Endothelial cell of umbilical vein (primary cell): ENCODE results near the gene ALDH1L2. TPM values are rescaled to one million over a fixed set of nuclear protein-coding genes. Genes with fewer than 3 reads are reported as not detected.

Experiments
- BruUV-seq: library from RNA; stranded (reverse); fragments of 400-500 nt; replicated peaks from 2 replicates; lab custom pipeline; 2021; lab: Mats Ljungman, UMichigan
- CTCF ChIA-PET: fragments of 300-600, 350-600 bp; sonication (Branson Sonifier 250); formaldehyde crosslinking; loops from one replicate; lab custom pipeline; 2021; ENCODE audit warnings: antibody characterized with exemption, inconsistent platforms; lab: Charles Lee
- POLR2A ChIA-PET: fragments of 300-600, 350-600 bp; sonication (Branson Sonifier 250); formaldehyde crosslinking; loops from one replicate; lab custom pipeline; 2021; ENCODE audit warnings: antibody characterized with exemption, inconsistent platforms; lab: Charles Lee
- DNase-seq: peaks from one replicate; pipeline ENCODE4 v3.0.0-alpha.2; 2011; ENCODE audit warnings: low read depth, low spot score
- FAIRE-seq: peaks from 2 replicates; lab custom pipeline; 2011; peaks lifted over from hg19 to GRCh38; lab: Jason Lieb, UNC
- H2AFZ ChIP-seq: 2 replicates; pipeline ENCODE4 v1.6.0; 2012; ENCODE audit warnings: low read depth, low read length, control low read depth, inconsistent platforms
- H3K27ac ChIP-seq: 2 replicates; pipeline ENCODE4 v1.5.1; 2011; ENCODE audit warnings: low read depth, mild to moderate bottlenecking, control low read depth, low read length, moderate library complexity; ENCODE audit not compliant: insufficient read depth
- H3K27me3 ChIP-seq, 2 experiments: 2 replicates each; pipeline versions ENCODE4 v1.6.0 to v1.6.1; 2011; ENCODE audit warnings: low read length in 2 of 2, mixed read lengths in 1 of 2; ENCODE audit not compliant: control insufficient read depth in 2 of 2, insufficient read depth in 2 of 2
- H3K36me3 ChIP-seq, 2 experiments: 2 replicates in 1 of 2; 3 replicates in 1 of 2; pipeline ENCODE4 v1.5.1; 2011; ENCODE audit warnings: low read length in 2 of 2, mild to moderate bottlenecking in 1 of 2, moderate library complexity in 1 of 2; ENCODE audit not compliant: control insufficient read depth in 2 of 2, insufficient read depth in 2 of 2; ENCODE audit errors: extremely low read depth in 1 of 2
- H3K4me1 ChIP-seq: 3 replicates; pipeline ENCODE4 v1.5.1; 2011; ENCODE audit warnings: mild to moderate bottlenecking, low read length; ENCODE audit not compliant: control insufficient read depth, insufficient read depth; ENCODE audit errors: extremely low read depth
- H3K4me2 ChIP-seq: 2 replicates; pipeline ENCODE4 v1.6.1; 2011; ENCODE audit warnings: low read length, control low read depth, mixed read lengths; ENCODE audit not compliant: insufficient read depth
- H3K4me3 ChIP-seq, 3 experiments: fragments of 200-600 bp in 1 of 3; sonication (generic), shearing (Covaris generic) in 1 of 3; replicated peaks in 1 of 3; 2 replicates each; pipeline ENCODE4 v1.5.1; 2011 to 2016; ENCODE audit warnings: control low read depth in 3 of 3, low read length in 3 of 3, mild to moderate bottlenecking in 2 of 3, inconsistent platforms in 1 of 3, low read depth in 1 of 3, moderate library complexity in 1 of 3; ENCODE audit not compliant: insufficient read depth in 1 of 3
- H3K79me2 ChIP-seq: 2 replicates; pipeline ENCODE4 v1.6.0; 2012; ENCODE audit warnings: low read length, inconsistent platforms; ENCODE audit not compliant: control insufficient read depth, insufficient read depth
- H3K9ac ChIP-seq: replicated peaks from 2 replicates; pipeline ENCODE3; 2011; ENCODE audit warnings: low read length, control low read depth; ENCODE audit not compliant: insufficient read depth; ENCODE audit errors: extremely low read depth
- H3K9me1 ChIP-seq: replicated peaks from 3 replicates; pipeline ENCODE4 v1.6.0; 2011; ENCODE audit warnings: mild to moderate bottlenecking, low read length; ENCODE audit not compliant: control insufficient read depth, insufficient read depth; ENCODE audit errors: extremely low read depth
- H3K9me3 ChIP-seq: replicated peaks from 2 replicates; pipeline ENCODE4 v1.5.1; 2012; ENCODE audit warnings: low read length, inconsistent platforms; ENCODE audit not compliant: control insufficient read depth, insufficient read depth
- H4K20me1 ChIP-seq: replicated peaks from 2 replicates; pipeline ENCODE3; 2011; ENCODE audit warnings: mild to moderate bottlenecking, low read length; ENCODE audit not compliant: control insufficient read depth, insufficient read depth; ENCODE audit errors: extremely low read depth
- FOS ChIP-seq: IDR thresholded peaks from 2 replicates; pipeline ENCODE4 v1.6.1; 2011; ENCODE audit warnings: mild to moderate bottlenecking, low read length, moderate library complexity, borderline replicate concordance; ENCODE audit not compliant: insufficient read depth
- GATA2 ChIP-seq: IDR thresholded peaks from 2 replicates; pipeline ENCODE4 v1.7.0; 2011; ENCODE audit warnings: low read depth, mild to moderate bottlenecking, moderate library complexity, mixed read lengths, low read length; ENCODE audit not compliant: insufficient read length, insufficient read depth
- POLR2AphosphoS5 ChIP-seq: IDR thresholded peaks from 2 replicates; pipeline ENCODE4 v1.6.1; 2012; ENCODE audit warnings: low read depth, mild to moderate bottlenecking, control low read depth, low read length, moderate library complexity; ENCODE audit not compliant: insufficient read depth
- dilution Hi-C: fragments of 300-500 bp; cut with MboI; formaldehyde crosslinking; loops from one replicate; pipeline ENCODE4 v1.15.0; 2019; ENCODE audit warnings: low sequenced_read_pairs; ENCODE audit not compliant: extremely low pct_ligation_motif_present
- intact Hi-C: fragments of 100-400 bp; cut with micrococcal nuclease; formaldehyde crosslinking; loops from one replicate; pipeline ENCODE4 v1.10.0; 2022
- polyA plus RNA-seq, 4 experiments: library from polyadenylated mRNA; depleted of rRNA in 3 of 4; stranded (reverse) in 3 of 4; unstranded in 1 of 4; fragments of >200 nt; gene quantifications; 2 replicates each; pipeline versions ENCODE4 v1.2.1 to v1.2.3, GENCODE V29; 2011 to 2012; ENCODE audit warnings: missing spikeins in 1 of 4
- total RNA-seq: library from RNA; stranded (reverse); gene quantifications from 2 replicates; pipeline ENCODE4 v1.2.3, GENCODE V29; 2021
- TF ChIP-seq, protein P1 (sequence below): IDR thresholded peaks from 2 replicates; pipeline ENCODE4 v1.6.1; 2011; ENCODE audit not compliant: insufficient read depth, insufficient read length
- TF ChIP-seq, protein P2 (sequence below), 2 donors: IDR thresholded peaks; 1 replicate in 1 of 2; 2 replicates in 1 of 2; pipeline ENCODE4 v1.5.1; 2011; ENCODE audit warnings: low read length in 2 of 2, mild to moderate bottlenecking in 2 of 2, moderate library complexity in 2 of 2, control low read depth in 1 of 2, inconsistent platforms in 1 of 2, low read depth in 1 of 2; ENCODE audit not compliant: insufficient read depth in 1 of 2; ENCODE audit errors: extremely low read depth in 1 of 2

Gene ALDH1L2
- total and polyA plus RNA-seq, 2 donors (not counting 3 experiments of a cell fraction or from before 2014, with no cell fraction given) = 1.4 to 2.5 TPM

DNA sequence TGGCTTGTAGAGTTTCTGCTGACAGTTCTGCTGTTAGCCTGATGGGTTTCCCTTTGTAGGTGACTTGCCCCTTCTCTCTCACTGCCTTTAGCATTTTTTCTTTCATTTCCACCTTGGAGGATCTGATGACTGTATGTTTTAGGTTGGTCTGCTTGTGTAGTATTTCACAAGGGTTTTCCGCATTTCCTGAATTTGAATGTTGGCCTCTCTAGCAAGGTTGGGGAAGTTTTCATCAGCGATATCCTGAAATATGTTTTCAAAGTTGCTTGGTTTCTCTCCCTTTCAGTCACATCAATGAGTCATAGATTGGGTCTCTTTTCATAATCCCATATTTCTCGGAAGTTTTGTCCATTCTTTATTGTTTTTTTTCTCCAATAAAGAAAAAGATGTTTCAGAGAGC lies 86.7 kb downstream of the ALDH1L2 start:
- Histone ChIP-seq H3K9me1 (no peaks in the 10 kb centered on the region), H3K27ac (no peak overlapping the region), H3K79me2 (no peaks in the 10 kb centered on the region), H3K4me3 (no peak overlapping the region), H4K20me1 (no peaks in the 10 kb centered on the region), H3K9ac (no peak overlapping the region), H3K4me2 (no peak overlapping the region), H3K27me3 (no peaks in the 10 kb centered on the region), H3K4me1 (peaks cover 4% of the 10 kb centered on the region), H3K9me3 (no peaks in the 10 kb centered on the region), H3K36me3 (peaks cover 7 to 8% of the 10 kb centered on the region in 2 experiments), H2AFZ (no peak overlapping the region)
- POLR2A ChIA-PET = no interaction called here
- intact Hi-C loops = no loop called here
- CTCF ChIA-PET = no interaction called here
- no peak for DNase-seq
- BruUV-seq = no TSS peak
- no peak for FAIRE-seq
- dilution Hi-C loops = no loop called here
- TF ChIP-seq, protein P1, sequence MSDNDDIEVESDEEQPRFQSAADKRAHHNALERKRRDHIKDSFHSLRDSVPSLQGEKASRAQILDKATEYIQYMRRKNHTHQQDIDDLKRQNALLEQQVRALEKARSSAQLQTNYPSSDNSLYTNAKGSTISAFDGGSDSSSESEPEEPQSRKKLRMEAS = no peak
- TF ChIP-seq FOS (no peak), POLR2AphosphoS5 (no peak)
- TF ChIP-seq, protein P2, sequence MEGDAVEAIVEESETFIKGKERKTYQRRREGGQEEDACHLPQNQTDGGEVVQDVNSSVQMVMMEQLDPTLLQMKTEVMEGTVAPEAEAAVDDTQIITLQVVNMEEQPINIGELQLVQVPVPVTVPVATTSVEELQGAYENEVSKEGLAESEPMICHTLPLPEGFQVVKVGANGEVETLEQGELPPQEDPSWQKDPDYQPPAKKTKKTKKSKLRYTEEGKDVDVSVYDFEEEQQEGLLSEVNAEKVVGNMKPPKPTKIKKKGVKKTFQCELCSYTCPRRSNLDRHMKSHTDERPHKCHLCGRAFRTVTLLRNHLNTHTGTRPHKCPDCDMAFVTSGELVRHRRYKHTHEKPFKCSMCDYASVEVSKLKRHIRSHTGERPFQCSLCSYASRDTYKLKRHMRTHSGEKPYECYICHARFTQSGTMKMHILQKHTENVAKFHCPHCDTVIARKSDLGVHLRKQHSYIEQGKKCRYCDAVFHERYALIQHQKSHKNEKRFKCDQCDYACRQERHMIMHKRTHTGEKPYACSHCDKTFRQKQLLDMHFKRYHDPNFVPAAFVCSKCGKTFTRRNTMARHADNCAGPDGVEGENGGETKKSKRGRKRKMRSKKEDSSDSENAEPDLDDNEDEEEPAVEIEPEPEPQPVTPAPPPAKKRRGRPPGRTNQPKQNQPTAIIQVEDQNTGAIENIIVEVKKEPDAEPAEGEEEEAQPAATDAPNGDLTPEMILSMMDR (IDR thresholded peaks at IDR 0.05; ENCODE audit: extremely low read depth in 1 of 2, insufficient read depth in 1 of 2, low read depth in 1 of 2, low read length in 2 of 2) = no peak

DNA sequence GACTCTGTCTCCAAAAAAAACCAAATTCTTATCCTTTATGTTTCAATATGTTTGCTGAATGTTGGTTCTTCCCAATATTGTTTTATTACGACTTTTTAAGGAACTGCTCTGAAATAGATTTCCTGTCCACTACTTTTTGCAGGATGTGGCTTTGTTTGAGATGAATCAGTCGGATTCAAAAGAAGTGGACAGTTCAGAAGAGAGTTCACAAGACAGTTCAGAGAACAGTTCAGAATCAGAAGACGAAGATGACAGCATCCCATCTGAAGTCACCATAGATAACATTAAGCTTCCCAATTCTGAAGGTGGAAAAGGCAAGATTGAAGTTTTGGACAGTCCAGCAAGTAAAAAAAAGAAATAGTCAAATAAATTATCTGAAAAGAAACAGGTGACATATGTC lies 89.9 kb downstream of the ALDH1L2 start:
- BruUV-seq = no TSS peak
- no peaks in the 10 kb centered on the region for H4K20me1 ChIP-seq
- H3K4me2 ChIP-seq = no peak overlapping the region
- H3K9me3 ChIP-seq = no peaks in the 10 kb centered on the region
- H3K4me3 ChIP-seq = no peak overlapping the region
- no peak overlapping the region for H3K27ac ChIP-seq
- H3K4me1 ChIP-seq = peaks cover 4% of the 10 kb centered on the region
- H3K9ac ChIP-seq = no peak overlapping the region
- intact Hi-C loops = no loop called here
- no peaks in the 10 kb centered on the region for H3K27me3 ChIP-seq
- no peak for TF ChIP-seq GATA2
- TF ChIP-seq FOS = no peak
- FAIRE-seq (peak; percentile 92), DNase-seq (peak; percentile 12)
- no peak overlapping the region for H2AFZ ChIP-seq
- POLR2A ChIA-PET = no interaction called here
- H3K9me1 ChIP-seq = no peaks in the 10 kb centered on the region
- CTCF ChIA-PET = interaction anchor here (1.1 to 1.4 kb wide), 3 partner anchors 9 to 613 kb away, joined by 3 to 4 read pairs (median 3); no protein-coding TSS in a partner anchor
- H3K79me2 ChIP-seq = peaks cover 2% of the 10 kb centered on the region
- peaks cover 8 to 13% of the 10 kb centered on the region in 2 experiments for H3K36me3 ChIP-seq
- dilution Hi-C loops = no loop called here
